Measurements from ENCODE around the gene NFX1.
"Not testable (repeated sequence)": the region's sequence is repeated elsewhere in the genome, so short reads cannot be mapped to it uniquely, and the experiment has no call there.

Gene NFX1

GRCh38 chr9:33310748-33311147 lies 20.4 kb downstream of the NFX1 start:
- DNase-seq (ENCODE audit: low spot score) = no peak

DNA sequence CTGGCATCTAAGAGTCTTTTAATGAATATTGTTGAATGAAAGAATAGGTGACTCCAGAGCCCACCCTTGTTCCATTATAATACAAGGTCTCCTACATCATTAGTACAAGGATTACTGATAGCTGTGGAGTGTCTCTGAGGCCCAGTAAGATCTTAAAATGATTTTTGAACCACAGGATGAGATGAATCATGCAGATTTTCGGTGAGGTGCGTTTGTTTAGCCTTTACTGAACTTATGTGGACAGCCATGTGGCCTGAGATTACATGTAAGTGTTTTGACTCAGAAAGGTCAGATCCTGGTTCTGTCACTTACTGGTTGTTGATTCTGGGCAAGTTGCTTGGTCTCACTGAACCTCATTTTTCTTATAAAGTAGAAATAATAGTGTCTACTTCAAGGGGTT lies 21.6 kb downstream of the NFX1 start:
- DNase-seq (ENCODE audit: low spot score) = peak; percentile 5

DNA sequence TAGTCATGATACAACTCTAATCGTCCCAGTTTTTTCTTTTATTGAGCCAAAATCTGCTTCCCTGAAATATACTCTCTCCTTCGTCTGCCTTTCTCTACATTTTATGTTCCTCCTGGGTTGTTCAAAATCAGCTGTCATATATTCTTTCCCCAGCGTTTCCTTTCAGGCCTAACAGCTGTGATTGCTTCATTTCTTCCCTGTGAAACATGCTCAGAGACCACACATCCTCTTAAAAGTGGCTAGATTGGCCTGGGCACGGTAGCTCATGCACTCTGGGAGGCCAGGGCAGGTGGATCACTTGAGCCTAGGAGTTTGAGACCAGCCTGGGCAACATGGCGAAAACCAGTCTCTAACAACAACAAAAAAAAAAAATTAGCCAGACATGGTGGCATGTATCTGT lies 25.1 kb downstream of the NFX1 start:
- no peak for DNase-seq (ENCODE audit: low spot score)

GRCh38 chr9:33317136-33317535 lies 26.8 kb downstream of the NFX1 start:
- not testable (repeated sequence) for DNase-seq (ENCODE audit: low spot score)

GRCh38 chr9:33318225-33318624 lies 27.9 kb downstream of the NFX1 start:
- no peak for DNase-seq (ENCODE audit: low spot score)

DNA sequence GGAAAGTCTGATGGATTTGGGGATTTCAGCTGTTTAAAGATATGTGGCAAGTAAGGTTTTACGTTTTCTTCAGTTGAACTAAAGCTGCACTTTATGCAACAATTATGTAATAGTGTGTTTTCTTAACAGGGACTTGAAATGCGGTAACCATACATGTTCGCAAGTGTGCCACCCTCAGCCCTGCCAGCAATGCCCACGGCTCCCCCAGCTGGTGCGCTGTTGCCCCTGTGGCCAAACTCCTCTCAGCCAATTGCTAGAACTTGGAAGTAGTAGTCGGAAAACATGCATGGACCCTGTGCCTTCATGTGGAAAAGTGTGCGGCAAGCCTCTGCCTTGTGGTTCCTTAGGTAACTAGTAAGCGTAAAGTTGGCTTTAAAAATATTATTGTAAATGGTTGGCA lies 28.5 kb downstream of the NFX1 start:
- DNase-seq (ENCODE audit: low spot score) = no peak

DNA sequence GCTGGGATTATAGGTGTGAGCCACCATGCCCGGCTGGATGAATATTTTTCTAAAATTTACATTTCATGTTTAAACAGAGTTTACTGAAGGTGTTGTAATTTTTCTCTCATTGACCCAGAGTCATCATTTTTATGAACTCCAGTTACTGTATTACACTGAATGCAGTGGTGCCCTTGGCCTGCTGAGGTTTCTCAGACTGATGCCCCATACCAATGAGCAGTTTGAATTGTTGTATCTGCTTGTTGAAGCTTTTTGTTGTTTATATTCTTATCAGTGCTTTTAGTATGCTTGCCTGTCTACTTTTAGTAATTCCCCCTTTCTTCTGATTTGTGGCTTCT lies 29.9 kb downstream of the NFX1 start:
- DNase-seq (ENCODE audit: low spot score) = no peak

DNA sequence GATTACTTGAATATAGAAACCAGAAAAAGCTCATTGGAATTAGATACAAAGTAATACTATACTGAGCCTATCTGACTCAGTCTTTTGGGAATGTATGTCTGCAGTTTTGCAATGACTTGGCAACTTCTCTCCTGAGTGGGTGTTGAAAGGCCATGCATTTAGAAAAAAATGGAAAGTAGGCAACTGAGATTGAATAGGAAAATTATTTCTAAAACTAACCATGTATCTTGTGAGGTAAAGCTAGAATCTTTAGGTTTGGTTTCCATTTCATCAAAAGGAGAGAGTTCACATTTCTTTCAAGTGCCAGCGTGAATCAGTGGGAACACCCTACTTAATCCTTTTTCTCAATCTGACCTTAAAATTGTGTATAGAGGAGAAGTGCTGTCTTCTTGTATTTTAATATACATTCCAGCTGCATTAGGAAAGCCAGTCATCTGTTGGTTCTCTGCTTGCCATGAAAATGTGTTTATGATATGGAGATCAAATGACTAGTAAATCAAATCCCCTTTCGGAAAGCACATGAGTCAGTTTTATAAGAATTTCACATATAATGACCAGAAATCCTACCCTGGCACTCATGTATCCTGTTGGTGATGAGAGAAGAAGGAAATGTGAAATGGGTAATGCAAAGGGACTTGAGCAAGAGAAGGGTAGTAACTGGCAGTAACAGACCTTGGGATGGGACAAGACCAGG lies 30.4 kb downstream of the NFX1 start:
- peak; percentile 73 for DNase-seq (ENCODE audit: low spot score)

DNA sequence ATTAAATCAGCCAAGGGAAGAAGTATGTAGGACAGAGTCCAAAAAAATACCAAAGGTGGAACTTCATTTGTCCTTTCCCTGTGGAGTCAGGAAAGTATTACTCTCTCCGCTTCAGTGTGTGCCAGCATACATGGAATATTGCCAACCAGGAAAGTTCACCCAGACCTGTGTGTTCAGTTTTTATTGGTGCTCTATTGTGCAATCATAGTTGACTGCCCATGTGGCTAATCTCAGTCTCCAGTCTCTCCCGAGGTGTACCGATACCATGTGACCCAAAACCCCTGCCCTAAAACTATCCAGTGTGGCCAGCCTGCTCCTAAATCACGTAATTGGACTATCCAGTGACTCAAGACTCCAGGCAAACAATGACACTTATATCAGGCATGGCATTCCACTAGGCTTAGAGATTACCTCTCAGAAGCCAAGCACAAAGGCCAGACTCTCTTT lies 38.8 kb downstream of the NFX1 start:
- peak; percentile 50 for DNase-seq (ENCODE audit: low spot score)

DNA sequence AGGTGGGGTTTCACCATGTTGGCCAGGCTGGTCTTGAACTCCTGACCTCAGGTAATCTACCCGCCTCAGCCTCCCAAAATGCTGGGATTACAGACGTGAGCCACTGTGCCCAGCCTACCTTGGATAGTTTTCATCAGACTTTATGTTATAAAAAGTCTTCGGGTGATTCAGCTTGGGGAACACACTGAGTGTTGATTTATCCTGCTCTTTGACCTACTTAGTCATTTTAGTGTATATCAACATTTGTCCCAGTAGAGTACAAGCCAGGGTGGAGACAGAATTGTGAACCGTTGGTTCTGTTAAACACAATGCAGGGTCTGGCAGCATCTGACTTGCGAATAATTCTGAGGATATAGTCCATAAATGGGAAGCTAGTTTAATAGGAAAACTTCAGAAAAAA lies 39.7 kb downstream of the NFX1 start:
- peak; percentile 52 for DNase-seq (ENCODE audit: low spot score)

DNA sequence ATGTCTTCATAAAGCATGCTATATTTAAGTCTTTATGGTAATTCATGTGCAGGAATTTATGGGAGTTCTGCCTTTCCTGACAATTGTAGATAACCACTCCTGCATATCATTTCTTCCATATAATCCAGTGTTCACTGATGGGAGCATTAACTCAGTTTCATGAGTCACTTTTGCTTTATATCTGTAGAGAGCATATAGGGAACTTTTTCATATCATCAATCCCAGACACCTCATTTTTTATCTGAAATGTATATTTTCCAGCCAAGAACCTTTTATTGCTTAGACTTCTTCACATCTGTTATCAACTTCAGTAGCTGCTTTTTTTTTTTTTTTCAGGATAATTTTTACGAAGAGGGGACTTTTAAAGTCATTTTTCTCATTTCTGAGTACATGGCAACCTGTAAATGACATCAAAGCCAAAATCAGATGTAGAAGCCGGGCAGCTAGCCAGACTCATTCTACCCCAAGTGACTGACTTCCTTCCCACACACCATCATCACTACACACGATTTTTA lies 41.1 kb downstream of the NFX1 start:
- DNase-seq (ENCODE audit: low spot score) = no peak

DNA sequence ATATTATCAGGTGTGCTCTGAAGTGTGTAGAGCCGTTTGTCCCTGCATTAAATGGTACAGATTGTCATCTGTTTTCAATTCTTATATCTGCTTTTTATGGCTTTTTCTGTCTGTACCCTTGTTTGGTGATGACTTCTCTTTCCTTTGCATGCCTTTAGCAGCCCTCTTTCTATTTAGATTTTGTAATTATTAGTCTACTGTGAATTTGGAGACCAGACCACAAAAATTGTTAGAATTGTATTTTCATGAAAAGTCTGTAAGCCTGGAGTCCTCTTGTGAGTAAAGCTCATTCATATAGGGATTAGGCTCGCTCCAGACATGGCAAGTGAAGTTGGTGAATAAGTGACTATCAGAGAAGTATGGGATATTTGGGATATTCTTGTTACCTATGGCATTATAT lies 41.7 kb downstream of the NFX1 start:
- no peak for DNase-seq (ENCODE audit: low spot score)

GRCh38 chr9:33332956-33333355 lies 42.6 kb downstream of the NFX1 start:
- not testable (repeated sequence) for DNase-seq (ENCODE audit: low spot score)

DNA sequence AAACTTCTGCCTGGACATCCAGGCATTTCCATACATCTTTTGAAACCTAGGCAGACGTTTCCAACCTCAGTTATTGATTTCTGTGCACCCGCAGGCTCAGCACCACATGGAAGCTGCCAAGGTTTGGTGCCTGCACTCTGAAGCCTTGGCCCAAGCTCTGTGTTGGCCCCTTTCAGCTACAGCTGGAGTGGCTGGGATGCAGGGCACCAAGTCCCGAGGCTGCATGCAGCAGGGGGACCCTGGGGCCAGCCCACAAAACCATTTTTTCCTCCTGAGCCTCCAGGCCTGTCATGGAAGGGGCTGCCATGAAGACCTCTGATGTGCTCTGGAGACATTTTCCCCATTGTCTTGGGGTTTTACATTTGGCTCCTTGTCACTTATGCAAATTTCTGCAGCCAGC lies 49.9 kb downstream of the NFX1 start:
- no peak for DNase-seq (ENCODE audit: low spot score)

GRCh38 chr9:33341182-33341581 lies 50.9 kb downstream of the NFX1 start:
- DNase-seq (ENCODE audit: low spot score) = no peak

- no peak for DNase-seq (ENCODE audit: low spot score)
Observed at GRCh38 chr9:33344145-33344544, 53.8 kb downstream of the NFX1 start.

GRCh38 chr9:33346564-33346963 lies 56.2 kb downstream of the NFX1 start:
- no peak for DNase-seq (ENCODE audit: low spot score)

- no peak for DNase-seq (ENCODE audit: low spot score)
Observed at GRCh38 chr9:33348998-33349397, 58.7 kb downstream of the NFX1 start.

DNA sequence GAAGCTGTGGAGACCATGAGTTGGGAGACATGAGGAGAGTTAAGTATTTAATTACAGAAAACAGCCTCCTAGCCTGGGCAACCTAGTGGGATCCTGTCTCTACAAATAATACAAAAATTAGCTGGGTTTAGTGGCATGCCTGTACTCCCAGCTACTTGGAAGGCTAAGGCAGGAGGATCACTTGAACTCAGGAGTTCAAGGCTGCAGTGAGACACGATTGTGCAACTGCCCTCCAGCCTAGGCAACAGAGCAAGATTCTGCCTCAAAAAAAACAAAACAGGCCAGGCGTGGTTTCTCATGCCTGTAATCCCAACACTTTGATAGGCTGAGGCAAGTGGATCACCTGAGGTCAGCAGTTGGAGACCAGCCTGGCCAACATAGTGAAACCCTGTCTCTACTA lies 59.4 kb downstream of the NFX1 start:
- no peak for DNase-seq (ENCODE audit: low spot score)

DNA sequence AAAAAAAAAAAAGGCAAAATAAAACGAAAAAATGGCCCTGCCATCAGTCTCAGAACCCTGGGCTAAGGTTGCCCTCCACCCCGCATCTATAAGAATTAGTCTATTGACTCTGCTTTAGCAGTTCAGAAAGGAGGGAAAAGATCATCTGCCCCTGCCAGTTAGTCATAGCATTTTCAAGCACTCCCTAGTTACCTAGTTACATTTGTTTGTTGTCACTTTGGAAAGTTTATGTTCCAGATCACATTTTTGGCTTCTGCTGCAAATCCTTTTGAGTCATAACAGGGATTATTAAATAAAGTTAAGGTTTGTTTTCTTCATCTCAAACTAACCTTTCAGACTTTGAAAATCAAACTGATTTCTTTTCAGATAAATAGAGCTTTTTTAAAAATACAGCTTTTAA lies 60.0 kb downstream of the NFX1 start:
- DNase-seq (ENCODE audit: low spot score) = peak; percentile 72

DNA sequence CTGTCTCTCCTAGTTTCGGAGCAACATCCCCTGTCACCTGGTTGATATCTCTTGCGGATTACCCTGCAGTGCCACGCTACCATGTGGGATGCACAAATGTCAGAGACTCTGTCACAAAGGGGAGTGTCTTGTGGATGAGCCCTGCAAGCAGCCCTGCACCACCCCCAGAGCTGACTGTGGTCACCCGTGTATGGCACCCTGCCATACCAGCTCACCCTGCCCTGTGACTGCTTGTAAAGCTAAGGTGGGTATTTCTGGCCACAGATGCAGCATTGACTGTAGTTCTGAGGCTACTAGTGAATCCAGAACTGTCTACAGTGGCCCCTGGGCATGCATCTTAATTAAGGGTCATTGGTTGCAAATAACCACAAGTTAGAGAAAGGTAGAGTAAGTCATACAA lies 61.2 kb downstream of the NFX1 start:
- DNase-seq (ENCODE audit: low spot score) = no peak

DNA sequence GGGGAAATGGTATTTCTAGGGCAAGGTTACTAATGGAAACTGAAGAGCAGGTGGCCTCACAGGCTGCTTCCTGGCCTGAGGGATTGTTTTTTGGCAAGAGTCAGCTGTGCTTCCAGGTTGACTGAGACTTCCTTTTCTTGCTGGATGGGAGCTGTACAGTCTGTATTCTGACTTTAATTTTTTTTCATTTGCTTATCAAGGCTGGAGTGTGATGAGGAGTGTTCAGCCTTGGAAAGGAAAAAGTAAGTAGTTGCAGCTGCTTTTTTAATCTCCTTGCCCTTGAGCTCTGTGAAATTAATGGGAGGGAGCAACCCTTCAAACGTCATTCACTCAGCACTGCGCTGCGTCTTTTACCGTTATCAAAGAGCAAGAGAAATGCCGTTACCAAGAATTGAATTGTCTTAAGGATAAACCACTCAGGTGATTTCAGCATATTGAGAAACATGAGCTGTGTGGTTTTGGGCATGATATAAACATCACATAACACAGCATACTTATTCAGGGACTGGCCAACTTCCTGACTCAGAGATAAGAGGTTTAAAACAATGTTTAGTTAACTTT lies 64.4 kb downstream of the NFX1 start:
- DNase-seq (ENCODE audit: low spot score) = no peak

- no peak for DNase-seq (ENCODE audit: low spot score)
Observed at GRCh38 chr9:33355933-33356332, 65.6 kb downstream of the NFX1 start.

GRCh38 chr9:33358641-33359040 lies 68.3 kb downstream of the NFX1 start:
- DNase-seq (ENCODE audit: low spot score) = not testable (repeated sequence)
